ENCODE data around the gene TRIM56.
A peak's percentile ranks its signal among the peaks of the same experiment; 100 is the strongest.
"Not testable (repeated sequence)": the region's sequence is repeated elsewhere in the genome, so short reads cannot be mapped to it uniquely, and the experiment has no call there.

Gene TRIM56

GRCh38 chr7:101114492-101114891 is 29.2 kb downstream of the TRIM56 start:
- no peak for DNase-seq

- DNase-seq, result no peak
Observed at GRCh38 chr7:101115215-101115614, 29.9 kb downstream of the TRIM56 start.

- no peak for DNase-seq
Observed at GRCh38 chr7:101116898-101117297, 31.6 kb downstream of the TRIM56 start.

- no peak for DNase-seq
Observed at GRCh38 chr7:101118856-101119255, 33.6 kb downstream of the TRIM56 start.

GRCh38 chr7:101119876-101120275 is 34.6 kb downstream of the TRIM56 start:
- no peak for DNase-seq

- DNase-seq, result no peak
Observed at GRCh38 chr7:101120315-101120714, 35.0 kb downstream of the TRIM56 start.

- DNase-seq, result not testable (repeated sequence)
Observed at GRCh38 chr7:101121631-101121990, 36.3 kb downstream of the TRIM56 start.

GRCh38 chr7:101121991-101122932 is 37.0 kb downstream of the TRIM56 start:
- DNase-seq, result no peak

- DNase-seq, result no peak
Observed at GRCh38 chr7:101122933-101123702, 37.8 kb downstream of the TRIM56 start.

- no peak for DNase-seq
Observed at GRCh38 chr7:101123703-101124068, 38.4 kb downstream of the TRIM56 start.

GRCh38 chr7:101124376-101125056 is 39.2 kb downstream of the TRIM56 start:
- DNase-seq, result no peak

- DNase-seq, result no peak
Observed at GRCh38 chr7:101125989-101126650, 40.8 kb downstream of the TRIM56 start.

- peak; percentile 22 for DNase-seq
Observed at GRCh38 chr7:101126651-101127459, 41.6 kb downstream of the TRIM56 start, which contains the start of gene SERPINE1. SERPINE1 (plus strand) TSS chr7:101127104; CDS start chr7:101128394, 1,290 bp downstream.

- no peak for DNase-seq
Observed at GRCh38 chr7:101127460-101128039, 42.3 kb downstream of the TRIM56 start.

GRCh38 chr7:101128040-101128834 is 43.0 kb downstream of the TRIM56 start:
- no peak for DNase-seq

GRCh38 chr7:101129603-101130117 is 44.4 kb downstream of the TRIM56 start:
- no peak for DNase-seq

- not testable (repeated sequence) for DNase-seq
Observed at GRCh38 chr7:101132626-101133600, 47.6 kb downstream of the TRIM56 start.

- DNase-seq, result no peak
Observed at GRCh38 chr7:101133621-101134398, 48.5 kb downstream of the TRIM56 start.

Data from stimulated activated CD4-positive, alpha-beta T cell treated with anti-CD3 and anti-CD28 coated beads, Interleukin-4, amount 100 ng/mL, for 24 hours (primary cell).